Stimulated activated naive CD4-positive, alpha-beta T cell (primary cell): ENCODE data around the gene KRTAP10-10.
"Not testable (repeated sequence)": the region's sequence is repeated elsewhere in the genome, so short reads cannot be mapped to it uniquely, and the experiment has no call there.

ENCODE experiments used
- DNase-seq, 6 experiments: peaks; one replicate each; lab custom pipeline; 2025; lab: John Stamatoyannopoulos, UW

The KRTAP10-10 gene, protein sequence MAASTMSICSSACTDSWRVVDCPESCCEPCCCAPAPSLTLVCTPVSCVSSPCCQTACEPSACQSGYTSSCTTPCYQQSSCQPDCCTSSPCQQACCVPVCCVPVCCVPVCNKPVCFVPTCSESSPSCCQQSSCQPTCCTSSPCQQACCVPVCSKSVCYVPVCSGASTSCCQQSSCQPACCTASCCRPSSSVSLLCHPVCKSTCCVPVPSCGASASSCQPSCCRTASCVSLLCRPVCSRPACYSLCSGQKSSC

DNA sequence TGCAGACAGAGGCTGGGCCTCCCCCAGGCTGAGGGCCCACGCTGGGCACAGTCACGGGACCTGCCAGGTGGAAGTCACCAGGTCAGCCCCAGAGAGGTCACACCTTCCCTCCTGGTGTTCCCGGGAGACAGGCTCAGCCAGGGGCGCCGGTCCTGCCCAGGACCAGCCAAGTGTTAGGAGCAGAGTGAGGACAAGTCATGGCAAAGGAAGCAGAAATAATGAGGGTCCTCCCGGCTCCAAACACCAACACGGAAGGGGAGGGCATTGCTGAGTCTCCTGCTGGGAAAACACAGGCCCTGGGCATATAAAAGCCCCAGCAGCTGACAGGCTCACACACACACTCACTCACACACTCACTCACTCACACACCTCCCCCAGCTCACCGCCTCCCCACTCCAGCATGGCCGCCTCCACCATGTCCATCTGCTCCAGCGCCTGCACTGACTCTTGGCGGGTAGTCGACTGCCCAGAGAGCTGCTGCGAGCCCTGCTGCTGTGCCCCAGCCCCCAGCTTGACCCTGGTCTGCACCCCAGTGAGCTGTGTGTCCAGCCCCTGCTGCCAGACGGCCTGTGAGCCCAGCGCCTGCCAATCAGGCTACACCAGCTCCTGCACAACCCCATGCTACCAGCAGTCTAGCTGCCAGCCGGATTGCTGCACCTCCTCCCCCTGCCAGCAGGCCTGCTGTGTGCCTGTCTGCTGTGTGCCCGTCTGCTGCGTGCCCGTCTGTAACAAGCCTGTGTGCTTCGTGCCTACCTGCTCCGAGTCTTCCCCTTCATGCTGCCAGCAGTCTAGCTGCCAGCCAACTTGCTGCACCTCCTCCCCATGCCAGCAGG lies at the start of gene KRTAP10-10:
TSS of gene KRTAP10-10 (plus strand) at position 339 of the 833 bp plus-strand sequence. CDS start at position 401, 62 bp downstream.
- DNase-seq = no peak

DNA sequence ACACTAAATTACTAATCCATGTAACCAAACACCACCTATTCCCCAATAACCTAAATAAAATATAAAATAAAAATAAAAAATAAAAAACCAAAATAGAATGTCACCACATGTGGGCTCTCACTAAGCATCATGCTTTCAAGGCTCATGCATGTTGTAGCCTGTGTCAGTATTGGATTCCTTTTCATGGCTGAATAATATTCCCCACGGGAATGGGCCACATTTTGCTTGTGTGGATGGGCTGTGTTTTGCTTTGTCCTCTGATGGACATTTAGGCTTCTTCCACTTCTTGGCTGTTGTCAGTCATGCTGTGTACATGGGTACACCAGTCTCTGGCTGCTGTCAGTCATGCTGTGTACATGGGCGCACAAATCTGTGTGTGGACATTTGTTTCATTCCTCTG lies 48.1 kb upstream of the KRTAP10-10 start:
- no peak for DNase-seq

DNA sequence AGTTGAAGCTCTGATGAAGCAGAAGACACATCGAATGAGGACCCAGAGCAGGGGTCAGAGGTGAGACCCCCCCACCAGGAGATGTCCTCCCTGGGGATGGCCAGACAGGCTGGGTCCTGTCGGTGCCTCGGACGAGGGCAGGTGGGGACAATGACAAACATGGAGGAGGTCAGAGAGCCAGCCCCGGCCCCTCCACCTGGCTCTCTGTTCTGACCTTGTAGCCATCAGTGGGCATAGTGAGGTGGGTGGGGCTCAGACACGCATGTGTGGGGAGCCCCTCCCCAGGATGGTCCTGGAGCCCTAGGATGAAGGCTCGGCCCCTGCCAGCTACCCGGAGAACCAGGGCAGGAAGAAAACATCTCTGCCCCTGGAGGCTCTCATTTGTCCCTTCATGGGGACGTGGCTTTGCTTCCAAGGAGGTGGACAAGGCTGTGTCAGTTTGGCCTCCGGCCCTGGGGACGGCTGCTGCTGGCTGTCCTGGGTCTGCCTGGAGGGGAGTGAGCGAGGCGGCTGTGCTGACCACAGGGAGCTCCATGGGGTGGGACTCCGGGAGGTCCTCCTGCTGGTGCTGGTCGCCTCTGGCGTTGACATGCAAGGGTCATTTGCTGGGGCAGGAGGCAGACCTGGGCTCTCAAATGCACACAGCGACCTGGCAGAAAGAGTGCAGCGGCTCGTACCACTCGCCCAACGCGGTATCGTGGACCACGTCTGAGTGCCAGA lies 47.4 kb upstream of the KRTAP10-10 start:
- no peak for DNase-seq

DNA sequence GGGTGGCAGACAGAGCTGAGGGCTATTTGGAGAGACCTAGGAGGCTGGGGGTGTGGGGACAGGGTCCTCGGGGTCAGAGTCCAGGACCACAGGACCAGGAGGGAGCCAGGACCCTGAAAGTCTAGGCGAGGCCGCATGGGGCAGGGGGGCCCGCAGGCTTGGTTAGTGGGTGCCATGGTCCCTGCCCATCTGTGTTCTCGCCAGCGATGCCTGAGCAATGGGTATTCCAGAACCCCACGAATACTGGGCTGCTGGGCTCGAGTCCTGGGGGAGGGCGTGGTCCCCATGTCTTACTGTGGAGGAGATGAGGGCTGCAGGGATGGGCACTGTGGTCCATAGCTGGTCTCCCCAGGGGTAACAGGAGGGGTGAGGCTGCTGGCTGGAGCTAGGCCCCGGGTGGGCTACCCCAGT lies 46.8 kb upstream of the KRTAP10-10 start:
- DNase-seq = no peak

DNA sequence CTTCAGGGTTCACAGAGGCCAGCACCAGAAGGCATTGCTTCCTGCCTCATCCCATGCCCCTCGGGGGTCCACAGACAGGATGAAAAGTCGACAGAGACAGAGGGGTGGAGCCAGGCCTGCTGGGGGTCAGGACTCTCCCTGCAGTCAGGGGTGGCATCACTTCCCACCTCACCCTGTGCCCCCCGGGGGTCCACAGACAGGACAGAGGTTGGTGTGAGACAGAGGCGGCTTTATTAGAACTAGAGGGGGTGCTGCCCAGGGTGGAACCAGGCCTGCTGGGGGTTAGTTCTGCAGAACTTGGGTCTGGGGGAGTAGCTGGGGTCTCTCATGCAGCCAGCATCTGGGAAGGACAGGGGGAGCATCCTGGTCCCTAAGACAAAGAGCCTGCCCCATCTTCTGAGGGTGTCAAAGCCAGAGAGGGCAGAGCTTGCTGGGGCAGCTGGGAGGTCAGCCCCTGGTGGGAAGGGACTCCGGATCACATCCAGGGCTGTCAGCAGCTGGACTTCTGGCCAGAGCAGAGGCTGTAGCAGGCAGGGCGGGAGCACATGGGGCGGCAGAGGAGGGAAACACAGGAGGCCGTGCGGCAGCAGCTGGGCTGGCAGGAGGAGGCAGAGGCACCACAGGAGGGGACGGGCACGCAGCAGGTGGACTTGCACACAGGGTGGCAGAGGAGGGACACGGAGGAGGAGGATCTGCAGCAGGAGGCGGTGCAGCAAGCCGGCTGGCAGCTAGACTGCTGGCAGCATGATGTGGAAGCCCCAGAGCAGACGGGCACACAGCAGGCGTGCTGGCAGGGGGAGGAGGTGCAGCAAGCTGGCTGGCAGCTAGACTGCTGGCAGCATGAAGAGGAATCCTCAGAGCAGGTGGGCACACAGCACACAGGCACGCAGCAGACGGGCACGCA lies 46.0 kb upstream of the KRTAP10-10 start:
- DNase-seq = not testable (repeated sequence)

DNA sequence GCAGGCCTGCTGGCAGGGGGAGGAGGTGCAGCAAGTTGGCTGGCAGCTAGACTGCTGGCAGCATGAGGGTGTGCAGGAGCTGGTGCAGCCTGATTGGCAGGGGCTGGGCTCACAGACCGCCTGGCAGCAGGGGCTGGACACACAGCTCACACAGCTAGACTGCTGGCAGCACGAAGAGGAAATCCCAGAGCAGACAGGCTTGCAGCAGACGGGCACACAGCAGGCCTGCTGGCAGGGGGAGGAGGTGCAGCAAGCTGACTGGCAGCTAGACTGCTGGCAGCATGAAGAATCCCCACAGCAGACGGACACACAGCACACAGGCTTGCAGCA lies 45.4 kb upstream of the KRTAP10-10 start:
- DNase-seq = not testable (repeated sequence)

DNA sequence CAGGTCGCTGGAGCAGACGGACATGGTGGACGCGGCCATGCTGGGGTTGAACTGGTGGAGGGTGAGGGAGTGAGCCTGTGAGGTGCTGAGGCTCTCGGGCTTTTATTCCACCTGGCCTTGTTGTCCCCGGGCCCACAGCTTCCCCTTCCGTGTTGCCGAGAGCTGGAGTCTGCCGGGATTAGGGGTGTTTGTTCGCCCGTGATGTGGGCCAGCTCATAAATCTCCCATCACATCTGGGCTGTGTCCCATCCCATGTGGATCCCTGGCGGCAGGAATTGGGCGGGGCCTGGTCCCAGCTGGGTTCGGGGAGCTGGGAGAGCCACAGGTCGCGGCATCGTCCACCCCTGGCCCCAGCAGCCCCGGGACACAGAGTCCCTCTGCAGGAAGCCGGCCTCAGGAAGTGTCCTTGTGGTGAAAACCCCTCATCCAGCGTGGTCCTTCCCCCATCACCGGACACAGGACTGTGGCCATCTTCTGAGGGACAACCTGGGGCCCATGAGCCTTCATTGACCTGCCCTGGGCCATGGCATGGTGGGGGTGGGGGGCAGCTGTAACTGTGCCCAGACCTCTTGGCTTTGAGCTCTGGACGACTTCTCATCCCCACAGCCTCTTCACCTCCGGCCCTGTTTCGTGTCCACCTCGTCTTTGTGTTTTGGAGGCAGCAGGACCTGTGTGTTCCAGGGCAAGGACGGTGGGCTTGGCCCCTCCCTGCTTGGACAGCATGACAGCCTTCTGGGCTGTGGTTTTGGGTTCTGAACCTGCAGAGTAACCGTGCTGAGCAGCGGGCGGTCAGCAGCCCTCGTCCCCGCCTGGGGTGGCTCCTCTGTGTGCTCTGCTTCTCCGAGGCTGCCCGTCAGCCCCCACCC lies 44.5 kb upstream of the KRTAP10-10 start, which contains the start of gene KRTAP10-6:
TSS of gene KRTAP10-6 (minus strand) at position 60 of the 866 bp plus-strand sequence. CDS start at position 39, 21 bp downstream.
- no peak for DNase-seq

DNA sequence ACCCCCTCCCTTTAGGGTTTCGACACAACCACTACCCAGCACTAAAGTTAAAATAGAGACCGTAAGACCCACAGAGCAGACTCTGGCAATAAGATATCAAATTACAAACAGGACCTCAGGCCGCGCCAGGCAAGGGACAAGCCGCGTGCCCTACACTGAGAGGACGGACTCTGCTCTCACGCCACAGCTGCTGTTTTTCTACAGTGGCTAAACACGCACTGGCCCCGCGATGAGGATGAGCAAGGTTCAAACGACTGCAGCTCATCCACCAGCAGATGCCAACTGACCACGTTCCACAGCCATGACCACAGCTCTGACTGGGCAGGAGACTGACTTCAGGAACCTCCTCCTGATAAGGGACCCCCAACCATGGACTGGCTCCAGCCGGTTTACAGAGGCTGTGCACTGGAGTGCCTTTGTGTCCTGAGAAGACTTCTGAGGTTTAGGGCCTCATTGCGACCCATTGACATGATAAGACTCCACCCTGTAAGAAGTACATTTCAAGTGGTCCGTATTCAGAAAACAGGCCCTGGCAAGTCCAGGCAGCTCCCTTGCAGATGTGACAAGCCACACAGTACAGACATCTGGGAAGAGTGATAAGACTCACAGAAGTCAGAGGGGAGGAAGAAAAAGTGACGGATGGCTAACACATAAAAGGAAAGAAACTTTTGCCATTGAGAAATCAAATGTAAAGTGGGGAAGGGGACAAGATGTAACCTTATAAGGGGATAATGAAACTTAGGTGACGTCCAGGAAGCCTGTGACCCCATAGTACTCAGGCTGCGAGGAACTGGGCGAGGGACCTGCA lies 43.4 kb upstream of the KRTAP10-10 start:
- DNase-seq = no peak

DNA sequence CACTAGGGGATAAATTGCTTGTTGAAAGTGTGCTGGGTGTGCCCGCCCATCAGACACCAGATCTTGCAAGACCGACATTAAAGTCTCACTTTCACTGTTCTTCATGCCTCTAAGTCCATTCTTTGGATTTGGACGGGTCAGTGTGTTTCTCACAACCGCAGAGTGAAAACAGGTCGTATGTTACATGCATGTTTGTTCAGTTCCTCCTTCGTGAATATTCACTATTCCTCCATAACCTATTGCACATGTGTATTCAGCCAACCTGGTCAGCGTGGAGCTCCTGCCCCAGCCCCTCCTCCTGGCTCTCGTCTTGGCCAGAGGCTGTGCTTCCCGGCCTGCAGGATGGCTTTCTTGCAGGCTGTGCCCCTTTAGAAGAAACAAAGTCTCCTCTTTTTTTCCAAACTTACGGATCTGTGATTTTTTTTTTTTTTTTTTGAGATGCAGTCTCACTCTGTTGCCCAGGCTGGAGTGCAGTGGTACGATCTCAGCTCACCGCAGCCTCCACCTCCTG lies 42.7 kb upstream of the KRTAP10-10 start:
- no peak for DNase-seq

DNA sequence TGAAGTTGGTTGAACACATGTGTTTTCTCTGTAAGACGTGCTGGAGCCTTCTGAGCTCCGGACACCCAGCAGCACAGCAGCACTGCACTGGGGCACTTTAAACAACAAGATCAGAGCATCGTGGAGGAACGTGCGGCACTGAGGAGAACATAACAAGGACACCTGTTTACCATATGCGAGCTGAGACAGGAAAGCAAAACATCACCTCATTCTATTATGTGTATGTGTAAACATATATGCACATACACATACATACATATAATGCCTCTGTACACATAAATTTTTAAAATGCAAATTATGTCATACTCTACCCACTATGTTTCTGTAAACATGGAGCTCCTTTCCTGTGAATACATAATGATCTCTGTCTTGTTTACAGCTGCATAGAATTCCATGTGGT lies 41.6 kb upstream of the KRTAP10-10 start:
- no peak for DNase-seq

DNA sequence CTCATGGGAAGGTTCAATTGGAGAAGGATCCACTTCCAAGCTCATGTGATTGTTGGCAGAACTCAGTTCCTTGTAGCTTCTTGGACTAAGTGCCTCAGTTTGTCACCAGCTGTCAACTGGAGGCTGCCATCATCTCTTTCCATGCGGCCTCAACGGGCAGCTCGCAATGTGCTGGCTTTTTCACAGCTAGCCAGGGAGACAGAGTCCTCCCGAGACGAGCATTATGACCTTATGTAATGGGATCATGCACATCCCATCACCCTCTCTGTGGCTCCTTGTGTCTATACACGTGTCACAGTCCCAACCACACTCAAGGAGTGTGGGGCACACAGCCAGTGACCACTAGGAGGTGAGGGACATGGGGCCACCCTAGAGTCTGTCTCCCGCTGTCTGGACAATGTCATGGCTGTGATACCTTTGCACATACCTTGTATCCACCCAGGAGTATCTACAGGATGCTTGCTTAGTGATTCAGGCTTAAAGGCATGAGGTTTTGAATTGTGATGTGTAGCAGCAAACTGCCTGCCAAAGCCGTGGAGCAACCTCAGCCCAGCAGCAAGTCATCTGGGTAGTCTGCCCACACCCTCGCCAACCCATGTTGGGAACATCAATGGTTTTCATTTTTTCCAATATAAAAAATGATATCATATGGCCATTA lies 41.0 kb upstream of the KRTAP10-10 start:
- no peak for DNase-seq

DNA sequence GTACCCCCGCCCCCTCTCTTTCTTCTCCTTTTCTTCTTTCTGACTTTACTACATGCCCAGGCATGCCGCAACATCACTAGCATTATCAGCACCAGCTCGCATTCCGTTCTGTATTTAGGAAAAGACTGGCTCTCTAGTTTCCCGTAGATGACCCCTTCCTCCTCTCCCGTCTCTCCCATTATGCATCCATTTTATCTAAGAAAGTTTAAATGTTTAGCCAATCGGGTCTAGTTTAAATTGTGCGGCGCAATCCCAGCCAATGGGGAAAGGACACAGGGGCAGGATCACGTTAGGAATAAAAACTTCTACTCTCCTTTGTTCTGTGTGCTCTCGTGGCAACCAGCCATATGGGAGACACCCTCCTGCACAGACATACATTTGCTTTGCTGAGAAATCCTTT lies 39.1 kb upstream of the KRTAP10-10 start:
- DNase-seq = no peak

DNA sequence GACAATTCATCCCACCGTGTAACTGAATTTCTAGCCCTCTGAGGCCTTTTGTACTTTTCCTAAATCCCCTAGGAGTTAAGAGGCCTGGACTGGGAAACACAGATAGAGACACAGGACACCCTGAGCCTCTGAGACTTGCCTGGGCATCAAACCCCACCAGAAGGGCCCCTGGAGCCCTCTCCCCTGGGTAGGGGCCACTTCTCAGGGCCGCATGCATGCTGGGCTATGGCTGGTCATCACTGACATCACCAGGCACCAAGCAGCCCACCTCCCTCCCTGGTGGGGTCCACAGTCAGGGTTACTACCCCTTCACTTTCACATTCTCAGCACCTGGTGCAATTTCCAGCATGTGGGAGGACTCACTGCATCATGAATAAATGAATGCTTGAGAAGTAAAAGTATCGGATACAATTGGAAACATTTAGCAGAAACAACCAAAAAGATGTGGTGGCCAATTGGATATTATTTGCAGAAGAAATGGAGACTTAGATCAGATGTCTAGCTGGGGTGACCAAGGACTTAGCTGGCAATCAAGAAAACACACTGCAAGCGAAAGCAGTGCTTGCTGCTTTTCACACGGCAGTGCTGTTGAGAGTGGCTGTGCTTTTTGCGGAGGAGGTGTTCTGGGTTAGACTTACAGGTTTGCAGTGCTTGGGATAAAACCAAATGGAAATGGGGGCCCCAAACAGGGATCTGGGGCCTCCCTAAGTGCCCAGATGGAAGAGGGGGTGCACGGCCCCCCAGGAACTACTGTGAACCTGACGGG lies 37.7 kb upstream of the KRTAP10-10 start:
- DNase-seq = no peak

DNA sequence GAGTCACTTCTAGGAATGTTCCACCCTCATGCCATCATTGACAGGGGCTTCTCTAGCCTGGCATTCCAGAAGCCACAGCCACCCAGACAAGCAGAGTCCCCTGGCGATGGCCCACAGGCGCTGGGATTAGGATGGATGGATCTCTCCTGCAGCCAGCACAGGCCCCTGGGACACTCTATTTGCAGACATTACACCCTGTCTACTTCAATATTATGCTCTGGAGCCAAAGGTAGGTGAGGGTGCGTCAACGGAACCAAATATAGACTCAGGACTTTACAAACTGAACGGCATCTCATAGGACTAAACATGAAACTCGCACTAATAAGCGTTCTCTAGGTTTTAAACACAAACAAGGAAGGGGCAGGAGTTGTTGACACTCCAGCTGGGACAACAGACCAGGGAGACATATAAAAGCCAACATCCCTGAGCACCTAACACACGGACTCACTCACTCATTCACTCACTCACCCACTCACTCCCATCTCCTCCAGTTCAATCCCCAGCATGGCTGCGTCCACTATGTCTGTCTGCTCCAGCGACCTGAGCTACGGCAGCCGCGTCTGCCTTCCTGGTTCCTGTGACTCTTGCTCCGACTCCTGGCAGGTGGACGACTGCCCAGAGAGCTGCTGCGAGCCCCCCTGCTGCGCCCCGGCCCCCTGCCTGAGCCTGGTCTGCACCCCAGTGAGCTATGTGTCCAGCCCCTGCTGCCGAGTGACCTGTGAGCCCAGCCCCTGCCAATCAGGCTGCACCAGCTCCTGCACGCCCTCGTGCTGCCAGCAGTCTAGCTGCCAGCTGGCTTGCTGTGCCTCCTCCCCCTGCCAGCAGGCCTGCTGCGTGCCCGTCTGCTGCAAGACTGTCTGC lies 36.8 kb upstream of the KRTAP10-10 start, which contains the start of gene KRTAP10-7:
TSS of gene KRTAP10-7 (plus strand) at position 480 of the 861 bp plus-strand sequence. CDS start at position 505, 25 bp downstream.
- not testable (repeated sequence) for DNase-seq

DNA sequence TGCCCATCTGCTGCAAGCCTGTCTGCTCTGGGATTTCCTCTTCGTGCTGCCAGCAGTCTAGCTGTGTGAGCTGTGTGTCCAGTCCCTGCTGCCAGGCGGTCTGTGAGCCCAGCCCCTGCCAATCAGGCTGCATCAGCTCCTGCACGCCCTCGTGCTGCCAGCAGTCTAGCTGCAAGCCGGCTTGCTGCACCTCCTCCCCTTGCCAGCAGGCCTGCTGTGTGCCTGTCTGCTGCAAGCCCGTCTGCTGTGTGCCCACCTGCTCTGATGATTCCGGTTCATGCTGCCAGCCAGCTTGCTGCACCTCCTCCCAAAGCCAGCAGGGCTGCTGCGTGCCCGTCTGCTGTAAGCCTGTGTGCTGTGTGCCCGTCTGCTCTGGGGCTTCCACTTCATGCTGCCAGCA lies 36.1 kb upstream of the KRTAP10-10 start:
- DNase-seq = not testable (repeated sequence)

DNA sequence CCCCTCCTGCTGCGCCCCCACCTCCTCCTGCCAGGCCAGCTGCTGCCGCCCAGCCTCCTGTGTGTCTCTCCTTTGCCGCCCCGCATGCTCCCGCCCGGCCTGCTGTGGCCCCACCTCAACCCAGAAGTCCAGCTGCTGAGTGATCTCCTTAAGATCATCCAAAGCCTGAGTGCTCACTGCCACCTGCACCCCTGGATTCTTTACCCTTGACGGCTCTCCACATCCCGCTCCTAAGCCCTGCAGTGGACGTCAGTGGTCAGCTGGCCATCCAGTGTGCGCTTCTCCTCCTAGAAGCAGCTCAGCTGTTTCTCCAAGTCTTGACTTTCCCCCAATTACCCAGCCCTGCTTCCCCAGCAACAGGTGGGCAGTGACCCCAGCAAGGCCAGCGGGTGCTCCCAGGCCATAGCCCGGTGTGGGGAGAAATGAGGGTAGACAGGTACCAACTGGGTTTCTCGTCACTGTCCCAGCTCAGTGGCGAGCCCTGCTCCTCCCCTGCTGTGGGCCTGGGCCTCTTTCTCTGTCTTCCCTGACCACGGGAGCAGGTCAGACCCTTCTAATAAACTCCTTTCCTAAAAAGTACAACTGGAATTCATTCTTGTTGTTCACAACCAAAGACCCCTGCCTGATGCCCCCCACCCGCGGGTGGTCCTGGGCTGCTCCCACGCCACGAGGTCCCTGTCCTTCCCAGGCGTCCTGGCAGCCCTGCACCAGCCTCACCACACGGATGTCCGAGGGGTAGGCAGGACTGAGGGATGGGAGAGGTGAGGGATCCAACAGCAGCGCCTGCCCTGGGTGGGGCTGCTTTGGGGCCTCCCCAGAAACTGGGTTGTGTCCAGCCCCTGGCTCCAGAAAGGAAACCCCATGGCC lies 35.3 kb upstream of the KRTAP10-10 start:
- no peak for DNase-seq
